ENCODE results near the gene RPL6.
"Not testable (repeated sequence)": the region's sequence is repeated elsewhere in the genome, so short reads cannot be mapped to it uniquely, and the experiment has no call there.

RPL6 gene

DNA sequence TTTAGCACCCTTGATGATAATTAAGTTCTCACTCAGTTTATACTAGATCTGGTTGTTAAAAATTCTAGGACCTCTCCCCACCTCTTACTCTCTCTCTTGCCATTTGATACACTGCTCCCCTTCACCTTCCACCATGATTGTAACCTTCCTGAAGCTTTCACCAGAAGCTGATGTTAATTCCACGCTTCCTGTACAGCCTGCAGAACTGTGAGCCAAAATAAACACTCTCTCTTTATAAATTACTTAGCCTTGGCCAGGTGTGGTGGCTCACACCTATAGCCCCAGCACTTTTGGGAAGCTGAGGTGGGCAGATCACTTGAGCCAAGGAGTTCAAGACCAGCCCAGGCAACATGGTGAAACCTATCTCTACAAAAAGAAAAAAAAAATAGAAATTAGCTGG, 16.1 kb downstream of the RPL6 start:
- Histone ChIP-seq H3K9me2 (ENCODE audit: low read depth, low read length) (no peaks in the 10 kb centered on the region), H3K4me2 (ENCODE audit: low read length) (no peak overlapping the region), H3K27me3 (ENCODE audit: insufficient read depth, low read length) (no peaks in the 10 kb centered on the region), H4K20me1 (ENCODE audit: insufficient read depth, low read length) (no peaks in the 10 kb centered on the region), H3K9ac (ENCODE audit: low read length) (no peak overlapping the region), H3K36me3 (ENCODE audit: insufficient read depth, low read length) (no peaks in the 10 kb centered on the region; the same call in 1 of the 2 replicates), H3K27ac (ENCODE audit: low read depth, low read length, poor library complexity, severe bottlenecking) (no peak overlapping the region), H3K4me3 (ENCODE audit: low read depth, low read length, poor library complexity, severe bottlenecking) (no peak overlapping the region), H3K9me3 (ENCODE audit: low read length) (no peaks in the 10 kb centered on the region), H3K79me2 (ENCODE audit: insufficient read depth, low read length) (no peaks in the 10 kb centered on the region), H3F3A (ENCODE audit: insufficient read depth, low read length) (no peaks in the 10 kb centered on the region), H3K4me1 (ENCODE audit: insufficient read depth, low read length, severe bottlenecking) (no peaks in the 10 kb centered on the region), H2AFZ (ENCODE audit: low read length) (no peak overlapping the region)
- TF ChIP-seq EZH2 (IDR thresholded peaks at IDR 0.05; ENCODE audit: borderline replicate concordance, low read length) = no peak
- TF ChIP-seq, protein P1, sequence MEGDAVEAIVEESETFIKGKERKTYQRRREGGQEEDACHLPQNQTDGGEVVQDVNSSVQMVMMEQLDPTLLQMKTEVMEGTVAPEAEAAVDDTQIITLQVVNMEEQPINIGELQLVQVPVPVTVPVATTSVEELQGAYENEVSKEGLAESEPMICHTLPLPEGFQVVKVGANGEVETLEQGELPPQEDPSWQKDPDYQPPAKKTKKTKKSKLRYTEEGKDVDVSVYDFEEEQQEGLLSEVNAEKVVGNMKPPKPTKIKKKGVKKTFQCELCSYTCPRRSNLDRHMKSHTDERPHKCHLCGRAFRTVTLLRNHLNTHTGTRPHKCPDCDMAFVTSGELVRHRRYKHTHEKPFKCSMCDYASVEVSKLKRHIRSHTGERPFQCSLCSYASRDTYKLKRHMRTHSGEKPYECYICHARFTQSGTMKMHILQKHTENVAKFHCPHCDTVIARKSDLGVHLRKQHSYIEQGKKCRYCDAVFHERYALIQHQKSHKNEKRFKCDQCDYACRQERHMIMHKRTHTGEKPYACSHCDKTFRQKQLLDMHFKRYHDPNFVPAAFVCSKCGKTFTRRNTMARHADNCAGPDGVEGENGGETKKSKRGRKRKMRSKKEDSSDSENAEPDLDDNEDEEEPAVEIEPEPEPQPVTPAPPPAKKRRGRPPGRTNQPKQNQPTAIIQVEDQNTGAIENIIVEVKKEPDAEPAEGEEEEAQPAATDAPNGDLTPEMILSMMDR (IDR thresholded peaks at IDR 0.05; ENCODE audit: low read length) = no peak

DNA sequence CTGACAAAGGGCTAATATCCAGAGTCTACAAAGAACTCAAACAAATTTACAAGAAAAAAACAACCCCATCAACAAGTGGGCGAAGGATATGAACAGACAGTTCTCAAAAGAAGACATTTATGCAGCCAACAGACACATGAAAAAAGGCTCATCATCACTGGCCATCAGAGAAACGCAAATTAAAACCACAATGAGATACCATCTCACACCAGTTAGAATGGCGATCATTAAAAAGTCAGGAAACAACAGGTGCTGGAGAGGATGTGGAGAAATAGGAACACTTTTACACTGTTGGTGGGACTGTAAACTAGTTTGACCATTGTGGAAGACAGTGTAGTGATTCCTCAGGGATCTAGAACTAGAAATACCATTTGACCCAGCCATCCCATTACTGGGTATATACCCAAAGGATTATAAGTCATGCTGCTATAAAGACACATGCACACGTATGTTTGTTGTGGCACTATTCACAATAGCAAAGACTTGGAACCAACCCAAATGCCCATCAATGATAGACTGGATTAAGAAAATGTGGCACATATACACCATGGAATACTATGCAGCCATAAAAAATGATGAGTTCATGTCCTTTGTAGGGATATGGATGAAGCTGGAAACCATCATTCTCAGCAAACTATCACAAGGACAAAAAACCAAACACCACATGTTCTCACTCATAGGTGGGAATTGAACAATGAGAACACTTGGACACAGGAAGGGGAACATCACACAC, 19.3 kb downstream of the RPL6 start:
- not testable (repeated sequence) for H2AFZ ChIP-seq (ENCODE audit: low read length); H3K4me3 ChIP-seq (ENCODE audit: low read depth, low read length, poor library complexity, severe bottlenecking); H3K9ac ChIP-seq (ENCODE audit: low read length); H3K9me2 ChIP-seq (ENCODE audit: low read depth, low read length); H3K9me3 ChIP-seq (ENCODE audit: low read length); H3K36me3 ChIP-seq (ENCODE audit: insufficient read depth, low read length); H3K4me2 ChIP-seq (ENCODE audit: low read length); H3K27me3 ChIP-seq (ENCODE audit: insufficient read depth, low read length); H3K79me2 ChIP-seq (ENCODE audit: insufficient read depth, low read length); H3F3A ChIP-seq (ENCODE audit: insufficient read depth, low read length); H3K4me1 ChIP-seq (ENCODE audit: insufficient read depth, low read length, severe bottlenecking); H3K27ac ChIP-seq (ENCODE audit: low read depth, low read length, poor library complexity, severe bottlenecking); H4K20me1 ChIP-seq (ENCODE audit: insufficient read depth, low read length)

DNA sequence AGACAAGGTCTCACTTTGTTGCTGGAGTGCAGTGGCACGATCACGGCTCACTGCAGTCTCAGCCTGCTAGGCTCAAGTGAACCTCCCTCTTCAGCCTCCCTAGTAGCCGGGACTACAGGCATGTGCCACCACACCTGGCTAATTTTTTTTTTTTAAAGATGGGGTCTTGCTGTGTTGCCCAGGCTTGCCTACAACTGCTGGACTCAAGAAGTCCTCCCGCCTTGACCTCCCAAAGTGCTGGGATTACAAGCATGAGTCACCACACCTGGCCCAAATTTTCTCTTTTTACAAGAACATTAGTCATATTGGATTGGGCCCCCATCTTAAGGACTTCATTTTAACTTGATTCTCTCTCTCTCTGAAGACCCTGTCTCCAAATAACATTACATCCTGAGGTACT, 20.2 kb downstream of the RPL6 start:
- Histone ChIP-seq H3K9me3 (ENCODE audit: low read length) (no peaks in the 10 kb centered on the region), H3F3A (ENCODE audit: insufficient read depth, low read length) (no peaks in the 10 kb centered on the region), H3K9me2 (ENCODE audit: low read depth, low read length) (no peaks in the 10 kb centered on the region), H3K36me3 (ENCODE audit: insufficient read depth, low read length) (no peaks in the 10 kb centered on the region), H3K4me1 (ENCODE audit: insufficient read depth, low read length, severe bottlenecking) (peaks cover 10% of the 10 kb centered on the region), H3K9ac (ENCODE audit: low read length) (no peak overlapping the region), H3K27me3 (ENCODE audit: insufficient read depth, low read length) (no peaks in the 10 kb centered on the region), H2AFZ (ENCODE audit: low read length) (no peak overlapping the region), H3K27ac (ENCODE audit: low read depth, low read length, poor library complexity, severe bottlenecking) (no peak overlapping the region), H4K20me1 (ENCODE audit: insufficient read depth, low read length) (no peaks in the 10 kb centered on the region), H3K79me2 (ENCODE audit: insufficient read depth, low read length) (no peaks in the 10 kb centered on the region), H3K4me3 (ENCODE audit: low read depth, low read length, poor library complexity, severe bottlenecking) (no peak overlapping the region), H3K4me2 (ENCODE audit: low read length) (no peak overlapping the region)
- TF ChIP-seq EZH2 (IDR thresholded peaks at IDR 0.05; ENCODE audit: borderline replicate concordance, low read length) = no peak
- TF ChIP-seq, protein P1 (IDR thresholded peaks at IDR 0.05; ENCODE audit: low read length) = no peak

DNA sequence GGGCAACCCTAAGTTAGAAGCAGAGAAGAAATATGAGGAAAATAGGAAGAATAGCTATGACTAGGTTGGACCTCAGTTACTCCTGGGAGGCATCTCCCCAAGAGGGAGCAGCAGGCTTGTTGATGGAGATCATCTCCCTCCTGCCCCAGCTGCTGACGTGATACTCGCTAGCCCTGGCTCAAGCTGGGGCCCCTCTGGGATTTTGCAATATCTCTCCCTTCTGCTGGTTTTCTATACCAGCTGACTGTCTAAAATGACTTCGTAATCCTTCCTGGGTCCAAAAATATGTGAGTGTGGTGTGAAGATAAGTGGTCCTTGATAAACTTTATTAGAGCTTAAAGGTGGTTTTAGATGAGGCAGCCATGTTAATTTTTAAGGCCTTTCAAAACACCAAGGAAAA, 22.7 kb downstream of the RPL6 start:
- H3K4me1 ChIP-seq (ENCODE audit: insufficient read depth, low read length, severe bottlenecking) = peaks cover 16% of the 10 kb centered on the region
- no peaks in the 10 kb centered on the region for H3K27me3 ChIP-seq (ENCODE audit: insufficient read depth, low read length)
- H3K36me3 ChIP-seq (ENCODE audit: insufficient read depth, low read length) = no peaks in the 10 kb centered on the region
- no peak for TF ChIP-seq EZH2 (IDR thresholded peaks at IDR 0.05; ENCODE audit: borderline replicate concordance, low read length)
- TF ChIP-seq, protein P1 (IDR thresholded peaks at IDR 0.05; ENCODE audit: low read length) = no peak
- peak overlapping the region; percentile 25 for H3K27ac ChIP-seq (ENCODE audit: low read depth, low read length, poor library complexity, severe bottlenecking)
- H3K4me2 ChIP-seq (ENCODE audit: low read length) = no peak overlapping the region; the same call in 1 of the 2 replicates
- no peaks in the 10 kb centered on the region for H3F3A ChIP-seq (ENCODE audit: insufficient read depth, low read length)
- H2AFZ ChIP-seq (ENCODE audit: low read length) = peak overlapping the region; percentile 90
- H3K79me2 ChIP-seq (ENCODE audit: insufficient read depth, low read length) = no peaks in the 10 kb centered on the region
- no peaks in the 10 kb centered on the region for H3K9me3 ChIP-seq (ENCODE audit: low read length)
- no peak overlapping the region for H3K4me3 ChIP-seq (ENCODE audit: low read depth, low read length, poor library complexity, severe bottlenecking)
- no peaks in the 10 kb centered on the region for H3K9me2 ChIP-seq (ENCODE audit: low read depth, low read length)
- H4K20me1 ChIP-seq (ENCODE audit: insufficient read depth, low read length) = no peaks in the 10 kb centered on the region
- no peak overlapping the region; the same call in 1 of the 2 replicates for H3K9ac ChIP-seq (ENCODE audit: low read length)
